Kidney epithelial cell (primary cell): Measurements from ENCODE around the gene CDC23. TPM values are rescaled to one million over a fixed set of nuclear protein-coding genes. Genes with fewer than 3 reads are reported as not detected.
"Not testable (repeated sequence)": the region's sequence is repeated elsewhere in the genome, so short reads cannot be mapped to it uniquely, and the experiment has no call there.

ENCODE experiments used
- DNase-seq: peaks from one replicate; pipeline ENCODE4 v3.0.0-alpha.2; 2010; ENCODE audit warnings: low read depth
- H3K27me3 ChIP-seq: 2 replicates; pipeline ENCODE4 v1.6.0; 2011; ENCODE audit warnings: low read length; ENCODE audit not compliant: control insufficient read depth, insufficient read depth
- H3K36me3 ChIP-seq: 2 replicates; pipeline ENCODE4 v1.5.1; 2011; ENCODE audit warnings: low read length; ENCODE audit not compliant: control insufficient read depth, insufficient read depth
- H3K4me3 ChIP-seq: 2 replicates; pipeline ENCODE4 v1.5.1; 2011; ENCODE audit warnings: low read depth, mild to moderate bottlenecking, control low read depth, low read length
- CTCF ChIP-seq: IDR thresholded peaks from 2 replicates; pipeline ENCODE4 v1.5.1; 2011; ENCODE audit warnings: mild to moderate bottlenecking, moderate library complexity, low read length, control low read depth, inconsistent platforms; ENCODE audit not compliant: insufficient read depth, poor library complexity, severe bottlenecking
- total RNA-seq: library from RNA; depleted of rRNA; stranded (reverse); fragments of >200 nt; gene quantifications from 2 replicates; pipeline ENCODE4 v1.2.3, GENCODE V29; 2015

The CDC23 gene
- total RNA-seq, 1 donor from 2014 or later, result 23.8 TPM

DNA sequence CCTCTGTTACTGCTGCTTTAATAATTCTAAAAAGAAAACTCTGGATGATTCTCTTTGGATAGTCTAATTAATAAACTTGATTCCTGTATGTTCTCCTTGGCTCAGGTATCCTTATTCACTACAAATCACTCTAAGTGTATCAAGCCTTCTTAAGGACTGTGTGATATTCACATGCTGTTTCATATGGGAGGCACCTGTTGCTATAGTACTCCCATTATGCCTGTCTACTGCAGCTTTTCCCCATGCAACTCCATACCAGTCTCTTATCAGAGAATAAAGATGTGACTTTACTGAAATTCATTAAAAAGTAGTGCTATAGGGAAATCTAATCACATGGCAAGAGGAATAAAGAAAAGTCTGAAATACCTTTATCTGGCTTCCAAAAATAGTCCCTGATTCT, 49.4 kb downstream of the CDC23 start:
- H3K27me3 ChIP-seq, result no peaks in the 10 kb centered on the region
- H3K36me3 ChIP-seq, result peaks cover 4% of the 10 kb centered on the region
- H3K4me3 ChIP-seq, result no peak overlapping the region
- no peak for DNase-seq
- no peak for TF ChIP-seq CTCF

GRCh38 chr5:138160706-138161105, 52.4 kb downstream of the CDC23 start:
- TF ChIP-seq CTCF, result no peak
- Histone ChIP-seq H3K27me3 (no peaks in the 10 kb centered on the region), H3K4me3 (no peak overlapping the region), H3K36me3 (peaks cover 4% of the 10 kb centered on the region)
- no peak for DNase-seq

- H3K36me3 ChIP-seq, result peaks cover 2% of the 10 kb centered on the region
- H3K27me3 ChIP-seq, result no peaks in the 10 kb centered on the region
- no peak overlapping the region for H3K4me3 ChIP-seq
- TF ChIP-seq CTCF, result no peak
- DNase-seq, result no peak
These were observed 53.5 kb downstream of the CDC23 start for GRCh38 chr5:138159666-138160065.

DNA sequence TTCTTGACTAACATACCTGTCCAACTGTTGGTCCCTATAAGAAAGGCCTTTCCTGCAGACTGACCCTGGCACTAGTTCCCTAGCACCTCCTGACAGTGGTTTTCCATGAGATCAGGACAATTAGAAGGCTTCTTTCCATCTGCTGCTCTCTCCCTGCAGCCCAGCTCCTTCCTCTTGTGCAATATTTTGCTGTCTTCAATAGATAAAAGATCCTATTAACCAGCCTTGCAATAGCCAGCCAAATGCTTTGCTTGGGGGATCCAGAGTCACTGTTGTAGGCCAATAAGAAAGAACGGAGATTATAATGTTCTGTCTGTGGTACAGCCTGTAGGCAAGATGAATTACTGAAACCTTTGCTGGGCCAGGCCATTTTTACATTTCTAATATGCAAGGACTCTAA, 55.5 kb downstream of the CDC23 start:
- peaks cover 2% of the 10 kb centered on the region for H3K36me3 ChIP-seq
- TF ChIP-seq CTCF, result no peak
- no peaks in the 10 kb centered on the region for H3K27me3 ChIP-seq
- DNase-seq, result no peak
- no peak overlapping the region for H3K4me3 ChIP-seq

GRCh38 chr5:138155977-138156376, 57.1 kb downstream of the CDC23 start:
- H3K4me3 ChIP-seq, H3K36me3 ChIP-seq, DNase-seq: not testable (repeated sequence)

GRCh38 chr5:138149530-138149929, 63.6 kb downstream of the CDC23 start:
- H3K27me3 ChIP-seq, result no peaks in the 10 kb centered on the region
- no peaks in the 10 kb centered on the region for H3K36me3 ChIP-seq
- TF ChIP-seq CTCF, result no peak
- H3K4me3 ChIP-seq, result no peak overlapping the region
- no peak for DNase-seq

More at GRCh38 chr5:138155977-138156376, 57.1 kb downstream of the CDC23 start:
- not testable (repeated sequence) for H3K27me3 ChIP-seq
